Measurements from ENCODE around the gene SNAP29.
"Not testable (repeated sequence)": the region's sequence is repeated elsewhere in the genome, so short reads cannot be mapped to it uniquely, and the experiment has no call there.

SNAP29 gene

DNA sequence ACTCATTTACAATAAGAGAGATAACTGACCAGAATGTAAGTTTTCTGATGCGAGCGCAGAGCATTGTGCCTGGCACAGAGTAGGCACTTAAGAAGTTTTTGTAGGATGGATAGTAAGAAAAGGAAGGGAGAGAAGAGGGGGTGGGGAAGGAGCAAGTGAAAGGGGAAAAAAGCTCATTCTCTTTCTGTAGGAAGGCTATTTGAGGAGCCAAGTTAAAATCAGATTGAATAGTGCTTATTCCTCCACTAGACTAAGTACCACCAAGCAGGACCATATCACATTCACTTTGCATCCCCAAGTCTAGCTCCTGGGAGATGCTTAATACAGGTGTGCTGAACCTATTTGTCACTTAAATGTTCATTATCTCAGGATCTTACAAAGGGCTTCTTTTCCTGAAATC, 44.3 kb downstream of the SNAP29 start:
- DNase-seq, result no peak

DNA sequence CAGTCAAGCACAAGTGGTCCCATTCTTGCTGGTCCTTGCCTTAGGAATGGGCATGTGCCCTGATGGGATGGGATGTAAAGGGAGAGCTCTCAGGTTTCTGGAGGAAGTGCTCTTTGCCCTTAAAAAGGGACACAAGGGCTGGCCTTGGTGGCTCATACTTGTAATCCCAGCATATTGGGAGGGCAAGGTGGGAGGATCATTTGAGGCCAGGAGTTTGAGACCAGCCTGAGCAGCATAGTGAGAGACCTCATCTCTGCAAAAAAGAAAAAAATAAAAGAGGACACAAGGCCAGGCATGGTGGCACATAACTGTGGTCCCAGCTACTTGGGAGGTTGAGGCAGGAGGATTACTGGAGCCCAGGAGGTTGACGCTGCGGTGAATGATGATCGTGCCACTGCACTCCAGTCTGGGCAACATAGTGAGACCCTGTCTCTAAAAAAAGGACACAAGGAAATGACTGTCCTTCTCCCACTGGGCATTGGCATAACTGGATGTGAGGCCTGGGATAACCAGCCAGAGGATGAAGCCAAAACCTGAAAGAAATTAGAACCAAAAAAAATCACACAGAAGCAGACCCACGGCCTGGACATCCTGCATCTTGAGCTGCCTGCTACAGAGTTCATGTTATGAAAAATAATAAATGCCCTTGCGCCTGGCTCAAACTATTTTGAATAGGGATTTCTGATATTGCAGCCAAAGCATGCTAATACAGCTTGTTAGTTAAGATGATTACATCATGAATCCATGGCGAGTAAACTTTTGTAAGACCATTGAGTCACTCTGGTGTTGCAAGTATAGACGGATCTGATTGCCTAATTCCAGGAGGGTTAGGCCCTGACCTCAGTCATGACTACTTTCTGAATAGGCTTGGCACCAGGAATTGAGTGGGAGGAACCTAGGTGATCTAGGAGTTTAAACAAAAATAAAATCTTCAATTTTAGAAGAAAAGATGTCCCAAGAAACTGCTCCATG, 45.5 kb downstream of the SNAP29 start:
- DNase-seq, result no peak

DNA sequence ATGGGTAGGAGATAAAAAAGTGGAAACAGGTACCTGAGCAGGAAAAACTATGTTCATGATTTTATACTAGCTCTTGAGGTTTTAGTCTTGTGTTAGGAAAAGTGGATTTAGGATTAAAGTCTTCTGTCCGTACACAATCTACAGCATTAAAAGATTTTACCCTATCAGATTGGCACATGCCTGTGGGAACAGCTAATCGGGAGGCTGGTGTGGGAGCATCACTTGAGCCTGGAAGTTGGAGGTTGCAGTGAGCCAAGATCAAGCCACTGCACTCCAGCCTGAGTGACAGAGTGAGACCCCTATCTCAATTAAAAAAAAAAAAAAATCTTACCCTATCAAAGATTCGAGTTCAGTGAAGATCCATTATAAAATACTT, 46.2 kb downstream of the SNAP29 start:
- DNase-seq, result no peak

DNA sequence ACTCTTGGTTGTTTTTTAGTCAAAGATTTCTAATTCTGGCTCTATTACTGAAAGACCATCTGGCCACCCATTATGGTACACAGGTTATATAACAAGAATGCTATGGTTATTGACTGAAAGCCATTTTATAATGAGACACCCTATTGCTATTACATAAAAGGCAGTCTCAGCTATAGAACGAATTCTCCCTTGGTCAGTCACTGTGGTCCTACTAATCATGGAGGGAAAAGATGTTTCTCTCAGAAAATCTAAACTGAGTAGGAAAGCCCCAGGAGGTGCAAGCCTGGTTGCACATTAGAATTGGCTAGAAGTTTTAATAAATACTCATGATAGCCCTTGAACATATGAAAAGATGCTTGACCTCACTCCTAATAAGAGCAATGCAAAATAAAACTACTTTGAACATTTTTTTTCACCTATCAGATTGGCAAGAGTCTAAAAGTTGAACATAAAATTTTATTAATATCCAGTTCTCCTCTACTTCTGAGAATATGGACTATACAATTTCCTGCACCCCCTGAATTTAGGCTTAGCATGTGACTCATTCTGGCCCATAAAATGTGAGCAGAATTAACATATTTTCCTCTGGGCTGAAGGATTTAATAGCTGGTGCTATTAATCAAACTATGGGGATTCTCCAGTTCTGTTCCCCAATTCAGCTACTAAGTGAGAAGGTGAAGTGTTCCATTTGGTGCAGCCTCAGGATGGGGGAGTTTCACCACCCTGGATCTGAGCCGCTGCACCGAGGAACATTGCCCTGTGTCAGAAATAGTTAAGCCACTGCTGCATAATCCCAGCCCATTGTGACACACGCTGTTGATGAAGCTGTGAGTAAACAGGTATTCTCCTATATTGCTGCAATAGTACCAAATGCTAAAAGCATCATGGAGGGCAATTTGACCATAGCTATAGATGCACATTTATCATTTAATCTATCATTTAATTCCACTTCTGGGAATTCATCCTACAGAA, 46.9 kb downstream of the SNAP29 start:
- DNase-seq, result no peak

DNA sequence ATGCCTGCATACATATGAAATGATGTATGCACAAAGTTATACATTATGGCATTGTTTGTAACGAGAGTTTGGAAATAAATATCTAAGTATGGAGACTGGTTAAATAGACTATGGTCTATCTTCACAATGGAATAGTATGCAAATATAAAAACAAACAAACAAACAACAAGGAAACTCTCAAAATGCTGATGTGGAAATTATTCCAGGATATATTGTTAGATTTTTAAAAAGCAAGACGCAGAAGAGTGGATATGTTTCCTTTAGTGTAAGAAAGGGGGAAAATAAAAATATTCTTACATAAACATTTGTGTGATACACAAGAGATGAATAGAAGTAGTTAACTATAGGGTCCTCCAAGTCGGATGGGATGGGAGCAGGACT, 47.6 kb downstream of the SNAP29 start:
- DNase-seq, result no peak

DNA sequence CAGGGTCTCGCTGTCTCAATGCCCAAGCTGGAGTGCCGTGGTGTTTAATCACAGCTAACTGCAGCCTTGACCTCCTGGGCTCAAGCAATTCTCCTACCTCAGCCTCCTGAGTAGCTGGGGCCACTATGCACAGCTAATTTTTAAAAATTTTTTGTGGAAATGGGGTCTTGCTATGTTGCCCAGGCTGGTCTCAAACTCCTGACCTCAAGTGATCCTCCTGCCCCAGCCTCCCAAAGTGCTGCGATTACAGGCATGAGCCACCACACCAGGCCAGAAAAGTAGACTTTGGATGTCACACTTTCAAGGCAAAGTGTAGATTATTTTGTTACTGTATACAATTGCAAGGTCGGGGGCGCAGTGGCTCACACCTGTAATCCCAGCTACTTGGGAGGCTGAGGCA, 49.9 kb downstream of the SNAP29 start:
- DNase-seq, result not testable (repeated sequence)

DNA sequence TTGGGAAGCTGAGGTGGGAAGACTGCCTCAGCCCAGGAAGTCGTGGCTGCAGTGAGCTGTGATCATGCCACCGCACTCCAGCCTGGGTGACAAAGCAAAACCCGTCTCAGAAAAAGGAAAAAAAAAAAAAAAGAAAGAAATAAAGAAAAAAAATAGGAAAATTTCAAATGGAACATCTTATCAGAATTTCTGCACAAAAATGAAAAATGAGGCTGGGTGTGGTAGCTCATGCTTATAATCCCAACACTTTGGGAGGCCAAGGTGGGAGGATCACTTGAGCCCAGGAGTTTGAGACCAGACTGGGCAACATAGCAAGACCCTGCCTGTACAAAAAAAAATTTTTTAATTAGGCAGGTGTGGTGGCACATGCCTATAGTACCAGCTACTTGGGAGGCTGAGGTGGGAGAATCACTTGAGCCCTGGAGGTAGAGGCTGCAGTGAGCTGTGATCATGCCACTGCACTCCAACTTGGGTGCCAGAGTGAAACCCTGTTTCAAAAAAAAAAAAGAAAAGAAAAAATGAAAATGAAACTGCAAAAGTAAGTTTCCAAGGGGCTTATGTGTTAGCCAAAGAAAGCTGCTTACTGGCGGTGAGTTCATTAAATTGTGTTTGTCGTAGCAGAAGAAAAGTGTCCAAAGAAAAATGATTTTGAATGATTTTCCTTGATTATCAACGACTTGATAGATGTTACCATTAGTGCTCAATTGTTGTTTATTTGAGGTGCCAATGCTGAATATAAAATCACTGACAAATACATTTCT, 50.9 kb downstream of the SNAP29 start:
- DNase-seq, result no peak

DNA sequence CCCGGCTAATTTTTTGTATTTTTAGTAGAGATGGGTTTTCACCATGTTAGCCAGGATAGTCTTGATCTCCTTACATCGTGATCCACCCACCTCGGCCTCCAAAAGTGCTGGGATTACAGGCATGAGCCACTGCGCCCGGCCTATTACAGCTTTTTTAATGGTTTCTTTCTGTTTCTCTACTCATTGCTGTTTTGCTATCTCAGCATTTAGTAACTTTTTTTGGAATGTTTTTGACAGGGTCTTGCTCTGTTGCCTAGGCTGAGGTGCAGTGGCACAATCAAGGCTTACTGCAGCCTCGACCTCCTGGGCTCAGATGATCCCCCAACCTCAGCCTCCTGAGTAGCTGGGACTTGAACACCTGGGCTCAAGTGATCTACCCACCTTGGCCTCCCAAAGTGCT, 53.7 kb downstream of the SNAP29 start:
- no peak for DNase-seq

DNA sequence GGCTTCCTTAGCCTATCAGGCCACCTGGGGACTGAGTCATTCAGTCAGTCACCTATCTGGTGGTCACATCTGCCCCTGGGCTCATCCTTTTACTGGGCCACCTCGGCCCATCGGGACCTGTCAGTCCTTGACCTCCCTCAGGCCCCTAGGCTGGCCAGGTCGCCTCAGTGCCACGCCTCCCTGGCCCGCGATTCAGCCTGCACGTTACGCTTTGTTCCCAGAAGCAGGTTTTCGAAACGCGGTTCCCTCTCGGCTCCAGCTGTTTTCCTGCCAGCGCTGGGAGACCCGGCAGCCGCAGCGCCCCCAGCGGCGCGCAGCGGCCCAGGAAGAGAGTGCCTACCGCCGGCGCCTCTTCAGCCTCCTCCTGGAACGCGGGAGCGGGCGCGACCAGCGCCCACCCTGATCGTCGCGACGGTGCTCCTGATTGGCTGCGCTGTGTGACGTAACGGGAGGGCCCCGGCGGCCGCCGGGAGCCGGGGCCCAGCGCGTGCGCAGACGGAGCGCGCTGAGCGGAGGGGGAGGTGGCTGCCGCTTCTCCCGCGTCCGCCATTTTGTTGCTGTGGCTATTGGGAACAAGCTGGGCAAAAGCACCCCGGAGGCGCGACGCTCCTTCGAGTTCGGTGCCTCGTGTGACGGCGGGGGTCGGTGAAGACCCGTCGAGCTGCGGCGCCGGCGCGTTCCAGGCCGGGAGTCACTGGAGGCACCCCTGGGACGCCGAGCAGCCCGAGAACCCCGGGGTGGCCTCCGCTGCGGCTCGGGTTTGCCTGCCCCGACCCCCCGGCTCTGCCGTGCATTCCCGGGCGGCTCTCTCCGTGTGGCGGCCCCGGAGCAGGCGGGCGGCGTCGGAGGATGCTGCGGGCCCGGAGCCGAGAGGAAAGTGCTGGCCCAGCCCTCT, 58.4 kb downstream of the SNAP29 start, which contains the start of gene CRKL:
Gene CRKL (plus strand): TSS at position 492 of the 895 bp plus-strand sequence. CDS start 528 bp downstream, outside the sequence.
- DNase-seq, result peak; percentile 98

DNA sequence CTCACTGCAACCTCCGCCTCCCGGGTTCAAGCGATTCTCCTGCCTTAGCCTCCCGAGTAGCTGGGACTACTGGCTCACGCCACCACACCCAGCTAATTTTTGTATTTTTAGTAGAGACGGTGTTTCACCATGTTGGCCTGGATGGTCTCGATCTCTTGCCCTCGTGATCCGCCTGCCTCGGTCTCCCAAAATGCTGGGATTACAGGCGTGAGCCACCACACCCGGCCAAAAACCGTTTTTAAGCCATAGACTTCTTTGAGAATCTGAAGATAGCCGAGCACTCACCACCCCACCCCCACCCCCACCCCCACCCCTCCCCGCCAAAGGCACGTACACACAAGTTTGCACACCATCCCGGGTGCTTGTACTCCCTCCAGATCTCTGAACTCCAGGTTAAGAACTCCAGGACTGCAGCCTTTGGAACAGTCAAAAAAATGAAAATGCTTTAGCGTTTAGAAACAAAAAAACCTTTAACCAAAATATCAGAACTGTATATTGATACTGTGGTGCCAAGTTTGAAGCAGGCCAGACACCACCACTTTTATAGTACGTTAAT, 59.9 kb downstream of the SNAP29 start:
- no peak for DNase-seq

DNA sequence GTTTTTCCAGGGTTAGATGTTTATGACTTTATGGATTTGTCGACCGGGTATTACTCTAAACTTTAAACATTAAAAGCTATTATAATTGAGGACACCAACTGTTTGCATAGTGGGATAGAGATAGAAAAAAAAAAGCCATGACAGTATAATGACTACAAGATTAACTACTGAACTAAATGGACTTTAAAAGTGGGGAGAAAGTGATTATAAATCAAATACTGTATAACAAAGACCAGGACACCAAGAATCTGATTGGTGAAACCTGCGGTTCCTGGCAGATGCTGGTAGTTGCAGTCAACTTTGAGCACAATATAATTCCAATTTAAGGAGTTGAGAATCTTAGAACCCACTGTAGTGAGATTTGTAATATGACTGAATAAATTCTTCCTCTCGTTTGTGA, 60.9 kb downstream of the SNAP29 start:
- DNase-seq, result no peak

DNA sequence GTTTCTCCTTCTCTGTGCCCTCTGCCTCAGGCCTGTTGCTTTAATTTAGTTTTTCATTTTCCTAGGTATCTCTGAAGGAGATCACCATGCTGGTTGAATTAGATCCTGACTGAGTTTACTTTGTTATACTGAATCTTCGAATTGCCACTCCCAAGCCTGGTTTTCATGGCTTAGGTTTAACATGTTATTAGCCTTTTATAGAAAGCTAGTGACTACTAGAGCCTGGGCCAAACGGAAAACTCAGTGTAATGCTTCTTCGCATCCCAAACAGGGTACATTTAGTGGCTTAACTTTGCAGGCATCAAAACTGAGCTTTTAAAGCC, 62.0 kb downstream of the SNAP29 start:
- DNase-seq, result no peak

DNA sequence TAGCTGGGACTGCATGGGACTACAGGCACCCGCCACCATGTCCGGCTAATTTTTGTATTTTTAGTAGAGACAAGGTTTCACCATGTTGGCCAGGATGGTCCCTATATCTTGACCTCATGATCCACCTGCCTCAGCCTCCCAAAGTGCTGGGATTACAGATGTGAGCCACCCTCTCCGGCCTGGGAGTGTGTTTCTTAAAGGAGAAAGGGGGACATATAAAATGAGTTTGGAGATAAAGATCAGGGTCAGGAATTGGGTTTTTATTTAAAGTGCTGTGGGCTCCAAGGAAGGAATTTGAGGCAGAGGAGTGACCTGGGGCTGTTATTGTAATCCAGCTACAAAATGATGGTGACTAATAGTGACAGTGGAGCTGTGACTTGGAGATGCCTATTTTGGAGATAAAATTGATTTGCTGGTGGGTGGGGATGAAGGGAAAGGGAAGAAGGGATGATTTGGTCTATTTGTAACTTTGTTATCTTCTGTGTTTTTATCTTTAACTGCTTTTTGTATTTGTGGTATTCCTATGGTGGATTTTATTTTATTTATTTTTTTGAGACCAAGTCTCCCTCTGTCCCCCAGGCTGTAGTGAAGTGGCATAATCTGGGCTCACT, 63.4 kb downstream of the SNAP29 start:
- no peak for DNase-seq

DNA sequence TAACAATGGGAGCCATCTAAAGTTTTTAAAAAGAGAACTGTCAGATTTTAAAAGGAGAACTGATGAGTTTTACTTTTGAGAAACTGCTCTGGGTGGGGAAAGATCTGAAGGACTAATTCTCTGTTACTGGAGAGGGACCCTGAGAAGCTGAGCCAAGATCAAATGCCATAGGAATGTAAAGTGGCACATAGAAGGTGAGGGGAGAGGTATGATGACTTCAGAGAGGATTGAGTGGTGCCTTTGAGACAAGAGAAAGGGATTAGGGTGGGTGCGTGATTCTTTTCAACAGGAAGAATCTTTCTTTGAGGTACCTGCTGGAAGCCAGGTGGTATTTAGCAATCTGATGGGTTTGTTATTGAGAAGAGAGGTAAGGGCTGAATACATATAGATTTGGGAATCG, 67.4 kb downstream of the SNAP29 start:
- no peak for DNase-seq

DNA sequence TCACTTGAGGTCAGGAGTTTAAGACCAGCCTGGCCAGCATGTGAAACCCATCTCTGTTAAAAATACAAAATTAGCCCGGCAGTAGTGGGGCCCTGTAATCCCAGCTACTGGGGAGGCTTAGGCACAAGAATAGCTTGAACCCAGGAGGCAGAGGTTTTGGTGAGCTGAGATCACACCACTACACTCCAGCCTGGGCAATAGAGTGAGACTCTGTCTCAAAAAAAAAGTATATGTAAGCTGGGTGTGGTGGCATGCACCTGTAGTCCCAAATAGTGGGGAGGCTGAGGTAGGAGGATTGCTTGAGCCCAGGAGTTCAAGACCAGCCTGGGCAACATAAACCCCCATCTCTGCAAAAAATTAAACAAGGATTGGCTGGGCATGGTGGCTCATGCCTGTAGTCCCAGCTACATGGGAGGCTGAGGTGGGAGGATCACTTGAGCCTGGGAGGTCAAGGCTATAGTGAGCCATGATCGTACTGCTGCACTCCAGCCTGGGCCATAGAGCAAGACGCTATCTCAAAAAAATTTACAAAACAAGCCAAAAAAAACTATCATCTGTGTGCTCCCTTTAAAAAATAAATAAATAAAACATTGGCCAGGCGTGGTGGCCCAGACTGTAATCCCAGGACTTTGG, 69.2 kb downstream of the SNAP29 start:
- DNase-seq, result no peak

DNA sequence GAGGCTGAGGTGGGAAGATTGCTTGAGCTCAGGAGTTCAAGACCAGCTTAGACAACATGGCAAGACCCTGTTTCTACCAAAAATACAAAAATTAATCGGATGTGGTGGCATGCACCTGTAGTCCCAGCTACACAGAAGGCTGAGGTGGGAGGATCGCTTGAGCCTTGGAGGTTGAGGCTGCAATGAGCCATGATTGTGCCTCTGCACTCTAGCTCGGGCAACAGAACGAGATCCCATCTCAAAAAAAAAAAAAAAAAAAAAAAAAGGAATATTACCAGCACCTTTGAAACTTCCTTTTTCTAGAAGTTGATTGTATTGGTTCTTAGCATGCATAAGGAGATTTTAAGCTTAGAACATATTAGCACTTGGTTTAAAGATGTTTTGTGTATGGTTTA, 69.8 kb downstream of the SNAP29 start:
- DNase-seq, result no peak

DNA sequence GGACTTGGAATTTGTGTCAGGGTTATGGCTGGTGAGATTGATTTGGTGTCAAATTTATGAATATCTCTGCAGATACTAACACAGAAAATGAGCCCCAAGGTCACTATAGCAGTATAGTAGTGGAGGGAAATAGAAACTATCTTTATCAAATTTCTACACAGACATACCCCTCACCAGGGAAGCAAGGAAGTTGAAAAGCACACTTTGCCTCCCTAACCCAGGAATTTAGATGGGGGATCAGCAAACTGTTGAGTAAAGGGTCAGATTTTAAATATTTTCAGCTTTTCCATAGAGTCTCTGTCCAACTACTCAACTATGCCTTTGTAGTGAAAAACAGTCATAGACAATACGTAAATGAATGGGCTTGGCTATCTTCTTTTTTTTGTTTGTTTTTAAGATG, 71.2 kb downstream of the SNAP29 start:
- no peak for DNase-seq

DNA sequence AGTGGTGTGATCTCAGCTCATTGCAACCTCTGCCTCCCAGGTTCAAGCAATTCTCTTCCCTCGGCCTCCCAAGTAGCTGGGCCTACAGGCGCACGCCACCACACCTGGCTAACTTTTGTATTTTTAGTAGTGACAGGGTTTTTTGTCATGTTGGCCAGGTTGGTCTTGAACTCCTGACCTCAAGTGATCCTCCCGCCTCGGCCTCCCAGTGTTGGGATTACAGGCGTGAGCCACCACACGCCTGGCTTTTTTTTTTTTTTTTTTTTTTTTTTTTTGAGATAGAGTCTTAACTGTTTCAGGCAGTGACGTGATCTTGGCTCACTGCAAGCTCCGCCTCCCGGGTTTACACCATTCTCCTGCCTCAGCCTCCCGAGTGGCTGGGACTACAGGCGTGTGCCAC, 71.6 kb downstream of the SNAP29 start:
- DNase-seq, result not testable (repeated sequence)

DNA sequence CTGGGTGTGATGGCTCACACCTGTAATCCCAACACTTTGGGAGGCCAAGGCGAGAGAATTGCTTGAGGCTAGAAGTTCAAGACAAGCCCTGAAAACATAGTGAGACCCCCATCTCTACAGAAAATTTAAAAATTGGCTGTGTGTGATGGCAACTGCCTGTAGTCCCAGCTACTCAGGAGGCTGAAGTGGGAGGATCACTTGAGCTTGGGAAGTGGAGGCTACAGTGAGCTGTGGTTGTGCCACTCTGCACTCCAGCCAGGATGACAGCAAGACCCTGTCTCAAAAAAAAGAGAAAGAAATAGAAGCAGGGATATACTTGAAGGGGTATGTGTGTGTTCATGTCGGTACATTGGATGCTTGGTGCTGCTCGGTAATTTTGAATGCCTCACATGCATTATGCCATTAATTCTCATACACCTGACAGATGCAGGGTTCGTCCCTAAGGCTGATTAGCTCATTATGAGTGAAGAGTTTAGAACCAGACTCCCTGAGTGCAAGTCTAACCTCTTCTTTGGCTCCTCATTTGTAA, 72.4 kb downstream of the SNAP29 start:
- DNase-seq, result no peak

DNA sequence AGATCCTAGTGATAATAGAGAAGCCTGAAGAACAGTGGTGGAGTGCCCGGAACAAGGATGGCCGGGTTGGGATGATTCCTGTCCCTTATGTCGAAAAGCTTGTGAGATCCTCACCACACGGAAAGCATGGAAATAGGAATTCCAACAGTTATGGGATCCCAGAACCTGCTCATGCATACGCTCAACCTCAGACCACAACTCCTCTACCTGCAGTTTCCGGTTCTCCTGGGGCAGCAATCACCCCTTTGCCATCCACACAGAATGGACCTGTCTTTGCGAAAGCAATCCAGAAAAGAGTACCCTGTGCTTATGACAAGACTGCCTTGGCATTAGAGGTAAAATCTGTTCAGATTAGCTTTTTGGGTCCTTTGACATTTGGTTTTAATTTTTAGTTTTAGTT, 75.1 kb downstream of the SNAP29 start:
- DNase-seq, result no peak

All from activated CD4-positive, alpha-beta T cell treated with anti-CD3 and anti-CD28 coated beads, Interleukin-2, amount 50 U/mL, for 16 hours (primary cell).